ENCODE measurements around the gene DDX6. TPM values are rescaled to one million over a fixed set of nuclear protein-coding genes. Genes with fewer than 3 reads are reported as not detected.
A peak's percentile ranks its signal among the peaks of the same experiment; 100 is the strongest.
"Not testable (repeated sequence)": the region's sequence is repeated elsewhere in the genome, so short reads cannot be mapped to it uniquely, and the experiment has no call there.

The DDX6 gene
- total and polyA plus RNA-seq, 4 donors: 19.9 to 209 (median 61.7) TPM

GRCh38 chr11:118720740-118721139, 70.2 kb downstream of the DDX6 start:
- H3K4me1 ChIP-seq (ENCODE audit: control insufficient read depth in 5 of 5, insufficient read depth in 5 of 5, low read length in 5 of 5); H3K9me3 ChIP-seq (ENCODE audit: control insufficient read depth in 4 of 4, insufficient read depth in 3 of 4, low read length in 3 of 4); ATAC-seq (ENCODE audit: insufficient read depth, low FRiP score); H3K36me3 ChIP-seq (ENCODE audit: control insufficient read depth in 4 of 4, insufficient read depth in 4 of 4, low read length in 4 of 4); H3K27ac ChIP-seq (ENCODE audit: low read depth in 1 of 2, low read length in 1 of 2); H3K27me3 ChIP-seq (ENCODE audit: control insufficient read depth in 3 of 3, insufficient read depth in 3 of 3, low read length in 2 of 3); H3K4me3 ChIP-seq; DNase-seq; H3K9ac ChIP-seq (ENCODE audit: insufficient read depth in 1 of 2, low read length in 2 of 2): not testable (repeated sequence)
- 42 to 79% methylated on average over 6 to 8 of the region's 9 CpGs for WGBS, 2 donors

GRCh38 chr11:118720078-118720477, 70.9 kb downstream of the DDX6 start:
- H3K4me1 ChIP-seq (ENCODE audit: control insufficient read depth in 5 of 5, insufficient read depth in 5 of 5, low read length in 5 of 5); H3K4me3 ChIP-seq; H3K27me3 ChIP-seq (ENCODE audit: control insufficient read depth in 3 of 3, insufficient read depth in 3 of 3, low read length in 2 of 3); H3K27ac ChIP-seq (ENCODE audit: low read depth in 1 of 2, low read length in 1 of 2); DNase-seq; H3K9ac ChIP-seq (ENCODE audit: insufficient read depth in 1 of 2, low read length in 2 of 2); H3K9me3 ChIP-seq (ENCODE audit: control insufficient read depth in 4 of 4, insufficient read depth in 3 of 4, low read length in 3 of 4); H3K36me3 ChIP-seq (ENCODE audit: control insufficient read depth in 4 of 4, insufficient read depth in 4 of 4, low read length in 4 of 4); ATAC-seq (ENCODE audit: insufficient read depth, low FRiP score): not testable (repeated sequence)
- WGBS, 2 donors: 54 to 75% methylated on average over 12 of the region's 13 CpGs

- H3K4me3 ChIP-seq; H3K36me3 ChIP-seq (ENCODE audit: control insufficient read depth in 4 of 4, insufficient read depth in 4 of 4, low read length in 4 of 4); H3K27ac ChIP-seq (ENCODE audit: low read depth in 1 of 2, low read length in 1 of 2); H3K9me3 ChIP-seq (ENCODE audit: control insufficient read depth in 4 of 4, insufficient read depth in 3 of 4, low read length in 3 of 4); ATAC-seq (ENCODE audit: insufficient read depth, low FRiP score); DNase-seq; H3K4me1 ChIP-seq (ENCODE audit: control insufficient read depth in 5 of 5, insufficient read depth in 5 of 5, low read length in 5 of 5); H3K27me3 ChIP-seq (ENCODE audit: control insufficient read depth in 3 of 3, insufficient read depth in 3 of 3, low read length in 2 of 3); H3K9ac ChIP-seq (ENCODE audit: insufficient read depth in 1 of 2, low read length in 2 of 2): not testable (repeated sequence)
- 32 to 43% methylated on average over 7 of the region's 7 CpGs for WGBS, 2 donors
These were observed 72.4 kb downstream of the DDX6 start for GRCh38 chr11:118718562-118718961.

DNA sequence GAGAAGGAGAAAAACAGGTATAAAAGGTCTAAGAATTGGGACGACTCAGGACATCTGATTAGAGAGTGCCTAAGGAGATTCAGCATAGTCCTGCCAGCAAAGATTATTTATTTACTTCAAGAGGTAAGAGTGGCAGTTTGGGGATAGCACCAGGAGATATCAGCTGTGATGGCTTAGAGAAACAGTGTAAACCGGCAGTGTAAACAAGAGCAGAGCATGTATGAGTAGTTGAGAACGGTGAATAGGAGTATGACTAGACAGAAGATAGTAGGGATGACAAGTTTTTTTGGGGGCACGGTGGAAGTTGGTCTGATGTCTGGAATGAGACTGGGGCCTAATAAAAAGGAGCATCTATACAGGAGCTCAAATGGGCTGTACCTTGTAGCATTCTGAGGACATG, 73.2 kb downstream of the DDX6 start:
- not testable (repeated sequence) for H3K36me3 ChIP-seq (ENCODE audit: control insufficient read depth in 4 of 4, insufficient read depth in 4 of 4, low read length in 4 of 4); ATAC-seq (ENCODE audit: insufficient read depth, low FRiP score); H3K9me3 ChIP-seq (ENCODE audit: control insufficient read depth in 4 of 4, insufficient read depth in 3 of 4, low read length in 3 of 4); H3K27me3 ChIP-seq (ENCODE audit: control insufficient read depth in 3 of 3, insufficient read depth in 3 of 3, low read length in 2 of 3); H3K9ac ChIP-seq (ENCODE audit: insufficient read depth in 1 of 2, low read length in 2 of 2); DNase-seq; H3K4me1 ChIP-seq (ENCODE audit: control insufficient read depth in 5 of 5, insufficient read depth in 5 of 5, low read length in 5 of 5); H3K27ac ChIP-seq (ENCODE audit: low read depth in 1 of 2, low read length in 1 of 2); H3K4me3 ChIP-seq
- 57 to 74% methylated on average over 4 of the region's 4 CpGs for WGBS, 2 donors

- H3K36me3 ChIP-seq (ENCODE audit: control insufficient read depth in 4 of 4, insufficient read depth in 4 of 4, low read length in 4 of 4); H3K27me3 ChIP-seq (ENCODE audit: control insufficient read depth in 3 of 3, insufficient read depth in 3 of 3, low read length in 2 of 3); ATAC-seq (ENCODE audit: insufficient read depth, low FRiP score); DNase-seq; H3K4me3 ChIP-seq; H3K27ac ChIP-seq (ENCODE audit: low read depth in 1 of 2, low read length in 1 of 2); H3K9me3 ChIP-seq (ENCODE audit: control insufficient read depth in 4 of 4, insufficient read depth in 3 of 4, low read length in 3 of 4); H3K4me1 ChIP-seq (ENCODE audit: control insufficient read depth in 5 of 5, insufficient read depth in 5 of 5, low read length in 5 of 5); H3K9ac ChIP-seq (ENCODE audit: insufficient read depth in 1 of 2, low read length in 2 of 2): not testable (repeated sequence)
- WGBS, 2 donors: 85 to 88% methylated on average over 6 of the region's 6 CpGs
These were observed 73.7 kb downstream of the DDX6 start for GRCh38 chr11:118717221-118717620.

- DNase-seq (no peak), ATAC-seq (ENCODE audit: insufficient read depth, low FRiP score) (no peak)
- Histone ChIP-seq H3K9ac (ENCODE audit: insufficient read depth in 1 of 2, low read length in 2 of 2) (peak overlapping the region in 1 of 2 donors; percentile 47), H3K4me3 (no peak overlapping the region), H3K27me3 (ENCODE audit: control insufficient read depth in 3 of 3, insufficient read depth in 3 of 3, low read length in 2 of 3) (no peaks in the 10 kb centered on the region), H3K36me3 (ENCODE audit: control insufficient read depth in 4 of 4, insufficient read depth in 4 of 4, low read length in 4 of 4) (no peaks in the 10 kb centered on the region), H3K9me3 (ENCODE audit: control insufficient read depth in 4 of 4, insufficient read depth in 3 of 4, low read length in 3 of 4) (no peaks in the 10 kb centered on the region), H3K27ac (ENCODE audit: low read depth in 1 of 2, low read length in 1 of 2) (peak overlapping the region in 1 of 2 donors; percentile 17), H3K4me1 (ENCODE audit: control insufficient read depth in 5 of 5, insufficient read depth in 5 of 5, low read length in 5 of 5) (no peaks in the 10 kb centered on the region)
- WGBS, 2 donors: 54 to 70% methylated on average over 4 of the region's 4 CpGs
- TF ChIP-seq CTCF (IDR thresholded peaks at IDR 0.05; ENCODE audit: control extremely low read depth, extremely low read depth): no peak
These were observed 75.1 kb downstream of the DDX6 start for GRCh38 chr11:118715837-118716260.
